Measurements from ENCODE around the gene ETV7. TPM values are rescaled to one million over a fixed set of nuclear protein-coding genes. Genes with fewer than 3 reads are reported as not detected.

The ETV7 gene
- total RNA-seq, 4 donors from 2014 or later, result 1.3 to 1.5 TPM; not detected in 2

DNA sequence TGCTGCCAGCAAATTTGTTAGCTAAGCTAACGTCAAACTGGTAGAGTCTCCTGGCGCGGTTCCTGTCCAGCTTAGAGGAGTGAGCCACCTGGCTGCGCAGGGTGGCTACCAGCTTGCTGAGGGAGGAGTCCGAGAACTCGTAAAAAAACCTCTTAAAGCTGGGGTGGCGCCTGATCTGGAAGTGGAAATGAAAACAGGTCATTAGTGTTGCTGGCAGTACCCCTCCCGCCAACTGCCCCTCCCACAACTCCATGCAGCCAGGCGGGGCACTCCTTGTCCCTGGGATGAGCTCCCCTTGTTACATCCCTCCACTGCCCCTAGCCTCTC, 68.1 kb downstream of the ETV7 start:
- Histone ChIP-seq H3K27ac (no peak overlapping the region), H3K36me3 (no peaks in the 10 kb centered on the region), H3K9me3 (no peaks in the 10 kb centered on the region), H3K4me1 (no peaks in the 10 kb centered on the region), H3K27me3 (peaks cover 4% of the 10 kb centered on the region), H3K4me3 (no peak overlapping the region)
- 87% methylated on average over 5 of the region's 9 CpGs; no CpG with 5 or more reads in 1 of the 2 donors for WGBS, 2 donors (ENCODE audit: low coverage in 1 of 2)
- TF ChIP-seq POLR2A (IDR thresholded peaks at IDR 0.05) (no peak), EP300 (IDR thresholded peaks at IDR 0.05) (no peak), POLR2AphosphoS5 (IDR thresholded peaks at IDR 0.05) (no peak)
- TF ChIP-seq, protein P1, sequence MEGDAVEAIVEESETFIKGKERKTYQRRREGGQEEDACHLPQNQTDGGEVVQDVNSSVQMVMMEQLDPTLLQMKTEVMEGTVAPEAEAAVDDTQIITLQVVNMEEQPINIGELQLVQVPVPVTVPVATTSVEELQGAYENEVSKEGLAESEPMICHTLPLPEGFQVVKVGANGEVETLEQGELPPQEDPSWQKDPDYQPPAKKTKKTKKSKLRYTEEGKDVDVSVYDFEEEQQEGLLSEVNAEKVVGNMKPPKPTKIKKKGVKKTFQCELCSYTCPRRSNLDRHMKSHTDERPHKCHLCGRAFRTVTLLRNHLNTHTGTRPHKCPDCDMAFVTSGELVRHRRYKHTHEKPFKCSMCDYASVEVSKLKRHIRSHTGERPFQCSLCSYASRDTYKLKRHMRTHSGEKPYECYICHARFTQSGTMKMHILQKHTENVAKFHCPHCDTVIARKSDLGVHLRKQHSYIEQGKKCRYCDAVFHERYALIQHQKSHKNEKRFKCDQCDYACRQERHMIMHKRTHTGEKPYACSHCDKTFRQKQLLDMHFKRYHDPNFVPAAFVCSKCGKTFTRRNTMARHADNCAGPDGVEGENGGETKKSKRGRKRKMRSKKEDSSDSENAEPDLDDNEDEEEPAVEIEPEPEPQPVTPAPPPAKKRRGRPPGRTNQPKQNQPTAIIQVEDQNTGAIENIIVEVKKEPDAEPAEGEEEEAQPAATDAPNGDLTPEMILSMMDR (IDR thresholded peaks at IDR 0.05), result no peak
- ATAC-seq, result no peak

DNA sequence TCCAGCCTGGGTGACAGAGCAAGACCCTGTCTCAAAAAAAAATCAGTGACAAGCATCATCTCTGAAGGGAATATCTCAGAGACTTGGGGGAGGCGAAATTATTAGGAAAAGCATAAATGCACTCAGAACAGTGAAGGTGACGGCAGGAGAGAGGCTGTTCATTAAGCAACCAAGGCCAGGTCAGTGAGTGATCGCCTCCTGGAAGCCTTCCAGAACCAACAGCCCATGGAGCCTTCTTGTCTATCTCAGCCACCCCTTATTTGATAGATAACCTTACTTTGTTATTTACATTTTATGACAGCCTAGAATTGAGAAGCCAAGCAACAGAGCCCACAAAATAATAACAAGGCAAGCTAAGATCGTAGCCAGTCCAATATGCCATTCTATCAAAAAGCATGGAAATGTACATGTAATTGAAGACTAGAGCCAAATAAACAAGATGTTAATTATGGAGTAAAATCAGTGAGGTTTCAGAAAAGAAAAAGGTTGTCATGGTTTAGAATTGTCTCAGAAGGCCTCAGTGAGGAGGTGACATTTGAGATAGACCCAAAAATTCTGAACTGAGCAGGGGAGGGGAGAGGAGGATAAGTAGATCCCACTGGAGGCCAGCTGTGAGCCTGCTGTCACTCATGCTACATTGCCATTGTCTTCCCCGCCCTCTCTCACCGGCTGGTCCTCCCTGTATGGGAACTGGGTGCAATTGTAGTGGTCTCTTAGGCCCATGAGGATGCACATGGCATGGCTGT, 68.6 kb downstream of the ETV7 start:
- TF ChIP-seq, protein P1 (IDR thresholded peaks at IDR 0.05), result no peak
- TF ChIP-seq POLR2AphosphoS5 (IDR thresholded peaks at IDR 0.05), result no peak
- no peak for TF ChIP-seq EP300 (IDR thresholded peaks at IDR 0.05)
- no peak for TF ChIP-seq POLR2A (IDR thresholded peaks at IDR 0.05)
- H3K9me3 ChIP-seq, result no peaks in the 10 kb centered on the region
- H3K27me3 ChIP-seq, result peaks cover 4% of the 10 kb centered on the region
- no peaks in the 10 kb centered on the region for H3K36me3 ChIP-seq
- H3K4me3 ChIP-seq, result no peak overlapping the region
- WGBS, 2 donors (ENCODE audit: low coverage in 1 of 2), result 85 to 89% methylated on average over 5 of the region's 6 CpGs
- no peak overlapping the region for H3K27ac ChIP-seq
- H3K4me1 ChIP-seq, result no peaks in the 10 kb centered on the region
- no peak for ATAC-seq

DNA sequence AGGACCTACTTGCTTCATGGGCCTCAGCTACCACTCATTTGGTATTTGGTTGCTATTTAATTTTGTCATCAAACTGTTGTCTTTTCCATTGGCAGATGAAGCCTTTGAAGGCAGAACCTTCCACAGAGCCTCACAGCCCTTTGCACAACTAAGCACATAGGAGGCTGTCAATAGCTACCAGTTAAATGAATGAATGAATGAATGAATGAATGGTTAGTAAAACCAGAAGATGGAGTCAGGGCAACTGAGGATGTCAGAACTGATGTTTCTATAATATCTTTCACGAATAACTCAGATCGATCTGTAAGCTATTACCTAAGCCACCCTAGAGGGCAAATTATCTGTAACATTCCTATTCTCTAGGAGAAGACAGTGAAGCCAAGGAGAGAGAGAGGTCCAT, 69.8 kb downstream of the ETV7 start:
- Histone ChIP-seq H3K9me3 (no peaks in the 10 kb centered on the region), H3K4me1 (peaks cover 0 to 6% (median 0%) of the 10 kb centered on the region in 3 donors), H3K27ac (no peak overlapping the region), H3K4me3 (no peak overlapping the region), H3K36me3 (no peaks in the 10 kb centered on the region), H3K27me3 (no peaks in the 10 kb centered on the region)
- no peak for ATAC-seq
- no peak for TF ChIP-seq POLR2AphosphoS5 (IDR thresholded peaks at IDR 0.05)
- TF ChIP-seq, protein P1 (IDR thresholded peaks at IDR 0.05), result no peak
- no peak for TF ChIP-seq EP300 (IDR thresholded peaks at IDR 0.05)
- no peak for TF ChIP-seq POLR2A (IDR thresholded peaks at IDR 0.05)
- WGBS, 2 donors (ENCODE audit: low coverage in 1 of 2), result 94 to 95% methylated on average over 2 of the region's 2 CpGs

Other genes with a start within 250 kb of the ETV7 start
- gene BRPF3, start 190.9 kb downstream of the ETV7 start, total RNA-seq, result 10 to 100 TPM; 19.0 to 36.7 (median 20.4) TPM
- not detected for gene PNPLA1, start 117.6 kb downstream of the ETV7 start, total RNA-seq
- not detected for gene BNIP5, start 50.8 kb downstream of the ETV7 start, total RNA-seq
- 1 to 10 TPM in 1 of 4 donors, not detected in 3; 2.0 TPM for gene PXT1, start 55.2 kb upstream of the ETV7 start, total RNA-seq
- gene KCTD20, start 55.3 kb upstream of the ETV7 start, total RNA-seq, result 10 to 100 TPM; 60.2 to 92.9 (median 67.6) TPM
- 10 to 100 TPM; 20.5 to 51.0 (median 40.6) TPM for gene STK38, start 159.8 kb upstream of the ETV7 start, total RNA-seq
- 100 to 1,000 TPM; 108 to 195 (median 156) TPM for gene SRSF3, start 206.7 kb upstream of the ETV7 start, total RNA-seq

All from gastroesophageal sphincter (tissue), 4 donors.